ENCODE data around the gene GABRR2.
"Not testable (repeated sequence)": the region's sequence is repeated elsewhere in the genome, so short reads cannot be mapped to it uniquely, and the experiment has no call there.

GABRR2 gene

DNA sequence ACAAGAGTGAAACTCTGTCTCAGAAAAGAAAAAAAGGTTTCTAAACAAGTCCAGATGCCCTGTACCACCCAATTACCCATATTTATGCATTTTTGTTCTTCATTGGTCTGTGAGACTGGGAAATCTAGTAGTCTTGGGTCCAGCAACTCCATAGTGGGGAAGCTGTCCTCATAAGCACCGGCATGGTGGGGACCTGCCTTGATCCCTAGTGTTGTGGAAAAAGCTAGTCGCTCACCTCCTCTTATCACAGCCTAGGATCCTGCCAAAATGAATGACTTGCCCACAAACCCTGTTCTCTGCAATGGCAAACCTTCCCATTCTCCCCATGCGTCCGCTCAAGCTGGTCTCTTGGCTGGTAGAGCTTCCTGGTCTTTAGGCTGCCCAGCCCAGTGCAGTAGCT lies 59.7 kb downstream of the GABRR2 start:
- no peak for DNase-seq

DNA sequence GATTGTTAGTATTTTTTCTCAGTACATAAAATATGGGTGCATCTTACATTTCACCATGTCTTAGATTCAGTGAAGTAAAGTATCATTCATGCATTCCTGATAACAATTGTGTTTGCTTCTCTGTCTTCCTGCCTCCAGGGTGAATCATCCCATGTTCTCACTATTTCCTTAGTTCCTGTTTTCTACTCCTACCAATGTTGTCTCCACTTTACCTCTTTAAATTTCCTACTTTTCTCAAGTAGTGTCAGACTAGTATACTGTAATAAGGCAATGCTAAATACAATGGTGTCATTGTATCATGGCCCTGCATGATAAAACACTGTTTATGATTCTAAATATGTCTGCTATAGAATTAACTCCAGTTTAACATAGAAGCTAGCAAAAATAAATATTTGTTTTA lies 60.5 kb downstream of the GABRR2 start:
- DNase-seq, result no peak

DNA sequence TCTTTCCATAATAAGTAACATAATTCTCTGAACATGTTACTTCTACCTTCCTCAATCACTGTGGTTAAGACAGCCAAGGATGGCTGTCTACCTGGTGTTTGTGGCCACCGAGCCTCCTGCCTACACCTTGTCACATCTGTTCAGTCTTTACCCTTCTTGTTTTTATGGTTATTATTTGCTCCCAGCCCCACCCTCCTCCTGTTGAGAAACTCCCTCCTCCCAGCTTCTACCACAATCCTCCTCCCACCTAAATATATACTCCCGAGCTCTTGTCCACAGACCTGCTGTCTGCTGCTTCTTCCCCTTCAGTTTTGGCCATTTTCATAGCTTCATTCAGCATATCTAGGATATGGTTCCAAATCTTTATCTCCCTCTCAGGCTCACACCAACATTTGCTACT lies 62.2 kb downstream of the GABRR2 start:
- DNase-seq, result no peak

DNA sequence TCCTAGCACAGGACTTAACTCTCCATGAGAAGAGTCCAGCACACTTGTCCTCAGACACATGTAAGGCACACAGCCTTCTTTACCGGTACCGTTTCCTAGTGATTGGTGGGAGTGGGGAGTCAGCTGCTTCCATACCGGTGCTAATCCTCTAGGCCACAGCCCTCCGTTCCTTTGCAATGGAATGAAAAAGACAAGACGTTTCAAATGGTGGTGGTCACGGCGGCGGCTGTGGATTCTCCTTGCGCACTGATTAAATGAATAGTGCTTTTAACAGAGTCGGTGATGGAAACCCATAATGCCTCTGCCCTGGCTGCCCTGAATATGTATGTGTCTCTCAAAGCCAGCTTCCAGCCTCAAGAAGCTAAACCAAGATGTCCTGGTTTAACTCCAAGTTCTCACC lies 63.1 kb downstream of the GABRR2 start:
- no peak for DNase-seq

DNA sequence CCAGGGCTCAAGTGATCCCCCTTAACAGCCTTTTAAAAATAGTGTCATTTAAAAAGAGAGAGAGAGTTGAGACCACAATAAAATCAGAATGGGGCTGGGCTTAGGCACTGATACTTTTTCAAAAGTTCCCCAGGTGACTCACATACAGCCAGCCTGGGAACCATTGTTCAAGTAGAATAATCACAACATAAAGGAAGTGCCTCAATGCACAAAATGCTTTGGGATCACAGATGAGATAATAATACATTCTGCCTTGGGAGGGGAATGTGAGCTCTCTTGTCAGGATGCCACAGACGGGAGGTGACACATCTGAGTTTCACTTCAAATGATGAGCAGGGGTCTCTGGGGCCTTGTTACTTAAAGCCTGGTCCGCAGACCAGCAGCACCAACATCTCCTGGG lies 63.9 kb downstream of the GABRR2 start:
- DNase-seq, result no peak

DNA sequence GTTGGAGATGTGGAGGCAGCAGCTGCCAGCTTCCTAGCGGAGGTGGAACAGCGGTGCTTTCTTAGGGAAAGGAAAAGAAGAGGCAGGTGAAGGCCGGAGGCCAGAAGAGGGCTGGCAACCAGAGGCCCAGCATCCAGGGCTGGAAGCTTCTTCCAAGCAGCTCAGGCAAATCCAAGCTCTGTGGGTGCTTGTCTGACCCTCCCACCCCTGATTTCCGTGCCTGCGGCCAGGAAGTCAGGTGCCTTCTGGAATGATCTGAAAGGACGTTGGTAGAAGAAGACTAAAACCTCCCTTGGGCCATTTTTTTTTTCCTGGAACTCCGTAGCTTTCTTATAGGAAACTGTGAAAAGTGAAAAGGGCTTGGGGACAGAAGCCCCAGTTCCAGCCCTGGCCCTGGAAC lies 64.9 kb downstream of the GABRR2 start:
- DNase-seq, result no peak

DNA sequence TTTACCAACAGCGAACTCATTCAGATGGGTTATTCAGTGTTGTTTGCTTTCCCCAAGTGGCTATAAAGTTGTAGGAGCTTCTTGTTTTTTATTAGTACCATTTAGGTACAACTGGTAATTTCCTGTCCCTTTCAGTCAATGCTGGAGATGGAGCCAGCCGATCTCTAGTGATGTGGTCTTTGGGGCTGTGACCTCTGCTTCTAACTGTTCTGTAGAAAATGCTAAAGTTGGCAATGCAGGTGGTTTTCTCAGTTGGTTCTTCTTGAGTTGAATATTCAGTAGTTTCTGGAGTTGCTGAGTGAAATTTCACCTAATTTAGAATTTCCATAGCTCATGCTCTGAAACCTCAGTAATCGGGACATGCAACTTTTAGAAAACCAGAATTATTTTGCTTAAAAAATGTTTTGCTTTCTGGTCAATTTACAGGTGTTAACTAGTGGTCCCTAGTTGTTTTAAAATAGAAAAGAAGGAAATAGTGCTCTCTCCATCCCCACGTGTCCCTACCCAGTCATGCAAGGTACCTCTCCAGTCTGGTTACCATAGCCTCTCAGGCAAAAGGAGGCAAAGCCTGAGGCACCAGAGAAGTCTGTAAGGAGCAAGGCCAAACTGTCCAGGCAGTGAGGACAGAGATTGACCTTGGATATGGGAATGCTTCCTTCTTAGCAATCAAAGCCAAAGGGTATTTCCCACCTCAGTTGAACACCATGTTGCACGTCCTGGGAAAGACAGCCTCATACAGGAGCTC lies 70.7 kb downstream of the GABRR2 start:
- no peak for DNase-seq

DNA sequence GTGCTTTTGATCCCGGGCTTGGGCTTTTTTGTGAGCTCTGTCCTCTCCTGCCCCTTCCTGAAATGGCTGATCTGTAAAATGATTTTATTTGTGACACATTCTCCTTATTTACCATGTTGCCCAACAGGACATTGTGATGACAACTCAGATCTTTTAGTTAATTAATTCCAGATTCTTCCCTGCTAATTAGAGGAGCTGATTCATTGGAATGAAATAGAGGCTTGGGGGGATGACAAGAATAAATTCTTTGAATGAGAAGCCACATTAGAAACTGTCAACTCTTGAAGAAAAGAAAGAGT lies 71.8 kb downstream of the GABRR2 start:
- no peak for DNase-seq

DNA sequence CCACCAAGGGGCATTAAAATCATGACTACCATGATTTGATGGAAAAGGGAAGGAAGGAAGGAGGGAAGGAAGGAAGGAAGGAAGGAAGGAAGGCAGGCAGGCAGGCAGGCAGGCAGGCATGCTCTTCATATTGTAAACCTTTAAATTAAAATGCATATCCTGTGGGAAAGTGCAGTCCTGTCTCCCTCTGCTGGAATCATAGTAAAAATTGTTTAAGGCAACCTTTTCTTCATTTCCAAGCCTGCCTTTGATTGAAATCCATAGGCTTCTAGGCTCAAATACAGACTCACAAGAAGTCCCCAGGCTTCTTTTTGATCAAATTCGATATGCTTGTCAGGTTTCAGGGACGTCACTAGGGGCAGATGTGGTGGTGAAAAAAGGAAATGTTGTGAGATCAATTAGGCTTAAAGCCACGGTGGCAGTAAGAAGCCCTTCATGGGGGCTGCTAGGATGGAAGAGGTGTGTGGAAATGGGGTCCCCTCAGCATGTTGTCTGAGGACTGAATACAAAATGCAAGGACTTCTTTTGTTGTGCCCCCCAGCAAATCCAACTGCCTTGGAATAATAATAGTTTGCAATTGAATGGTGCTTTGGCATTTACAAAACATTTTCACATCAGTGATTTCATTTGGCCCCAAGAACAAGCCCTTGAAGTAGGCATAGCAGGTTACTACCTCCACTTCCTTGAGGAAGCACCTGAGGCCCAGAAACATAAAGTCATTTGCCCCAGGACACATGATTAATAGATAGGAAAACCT lies 72.3 kb downstream of the GABRR2 start:
- DNase-seq, result no peak

DNA sequence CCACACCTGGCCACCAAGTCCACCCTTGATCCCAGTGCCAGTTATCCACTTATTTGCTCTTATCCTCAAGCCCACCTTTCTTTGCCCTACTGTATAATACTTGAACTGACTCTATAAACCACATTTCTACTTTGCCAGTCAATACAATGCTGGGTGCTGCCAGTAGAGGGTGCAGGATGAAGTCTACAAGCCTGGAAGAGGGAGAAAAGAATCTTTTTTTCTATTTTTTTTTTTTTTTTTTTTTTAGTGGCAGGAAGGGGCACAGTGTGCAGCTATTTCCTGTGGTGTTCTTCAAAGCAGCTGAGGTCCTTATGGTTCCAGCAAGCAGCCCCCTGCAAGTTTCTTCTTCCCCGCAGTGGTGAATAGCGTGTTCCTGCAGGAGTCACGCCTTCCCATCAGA lies 75.8 kb downstream of the GABRR2 start:
- no peak for DNase-seq

DNA sequence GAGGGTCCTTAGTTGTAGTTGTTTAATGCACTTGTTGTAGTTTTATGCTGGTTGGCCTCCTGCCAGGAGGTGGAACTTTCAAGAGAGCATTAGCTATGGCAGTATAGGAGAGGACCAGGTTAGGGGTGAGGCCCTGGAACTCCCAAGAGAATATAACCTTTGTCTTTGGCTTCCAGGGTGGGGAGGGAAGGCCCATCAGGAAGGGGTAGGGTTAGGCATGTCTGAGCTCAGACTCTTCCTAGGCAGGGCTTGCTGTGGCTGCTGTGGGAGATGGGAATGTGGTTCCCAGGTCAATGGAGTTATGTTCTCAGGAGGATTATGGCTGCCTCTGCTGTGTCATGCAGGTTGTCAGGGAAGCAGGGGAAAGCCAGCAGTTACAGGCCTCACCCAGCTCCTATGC lies 77.9 kb downstream of the GABRR2 start:
- no peak for DNase-seq

DNA sequence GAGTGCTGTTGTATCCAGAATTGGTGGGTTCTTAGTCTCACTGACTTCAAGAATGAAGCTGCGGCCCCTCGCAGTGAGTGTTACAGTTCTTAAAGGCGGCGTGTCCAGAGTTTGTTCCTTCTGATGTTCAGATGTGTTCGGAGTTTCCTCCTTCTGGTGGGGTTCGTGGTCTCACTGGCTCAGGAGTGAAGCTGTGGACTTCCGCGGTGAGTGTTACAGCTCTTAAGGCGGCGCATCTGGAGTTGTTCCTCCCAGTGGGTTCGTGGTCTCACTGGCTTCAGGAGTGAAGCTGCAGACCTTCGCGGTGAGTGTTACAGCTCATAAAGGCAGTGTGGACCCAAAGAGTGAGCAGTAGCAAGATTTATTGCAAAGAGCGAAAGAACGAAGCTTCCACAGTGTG lies 81.5 kb downstream of the GABRR2 start:
- not testable (repeated sequence) for DNase-seq

DNA sequence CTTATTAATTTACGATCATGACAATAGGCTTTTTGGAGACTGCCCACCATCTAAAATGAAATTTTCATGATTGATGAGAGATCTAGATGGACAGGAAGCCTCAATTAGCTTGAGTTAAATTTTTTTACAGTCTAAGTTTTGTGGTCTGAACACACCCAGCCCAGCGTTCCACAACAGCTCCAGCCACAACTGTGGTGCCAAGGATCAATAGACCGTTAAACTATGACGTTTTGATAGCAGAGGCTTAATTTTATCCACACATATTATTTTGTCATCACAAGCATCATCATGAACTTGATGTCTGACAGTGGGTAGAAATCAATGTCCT lies 92.4 kb downstream of the GABRR2 start:
- DNase-seq, result no peak

DNA sequence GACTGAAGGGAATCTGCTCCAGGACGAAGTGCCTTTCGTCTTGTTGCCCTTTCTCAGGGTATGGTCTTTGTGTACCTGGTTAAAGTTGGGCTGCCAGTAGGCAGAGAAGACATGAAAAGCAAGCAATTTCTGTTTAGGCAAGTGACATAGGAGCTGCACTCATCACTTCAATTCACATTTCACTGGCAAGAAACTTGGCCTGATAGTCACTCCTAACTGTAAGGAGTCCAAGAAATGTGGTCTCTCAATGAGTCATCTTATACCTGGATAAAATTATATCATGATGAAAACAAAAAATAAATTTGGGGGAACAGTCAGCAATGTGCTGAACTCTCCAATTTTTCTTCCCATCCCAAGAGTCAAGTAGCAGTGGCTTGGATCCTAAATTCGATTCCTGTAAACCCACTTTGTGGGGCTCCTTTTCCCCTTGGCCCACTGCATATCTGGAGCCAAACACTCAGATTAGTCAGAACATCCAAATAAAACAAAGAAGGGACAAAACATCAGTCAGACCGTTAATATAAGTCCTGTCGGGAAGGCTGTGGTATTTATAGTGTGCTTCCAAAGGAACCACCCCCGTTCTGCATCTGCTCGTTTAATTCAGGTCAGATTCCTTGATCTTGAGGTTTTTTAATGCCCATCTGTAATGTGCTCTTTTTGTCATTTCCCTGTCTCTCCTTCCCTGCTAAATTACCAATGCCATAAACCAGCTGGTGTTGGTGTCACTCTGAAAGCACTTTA lies 93.0 kb downstream of the GABRR2 start:
- DNase-seq, result no peak

DNA sequence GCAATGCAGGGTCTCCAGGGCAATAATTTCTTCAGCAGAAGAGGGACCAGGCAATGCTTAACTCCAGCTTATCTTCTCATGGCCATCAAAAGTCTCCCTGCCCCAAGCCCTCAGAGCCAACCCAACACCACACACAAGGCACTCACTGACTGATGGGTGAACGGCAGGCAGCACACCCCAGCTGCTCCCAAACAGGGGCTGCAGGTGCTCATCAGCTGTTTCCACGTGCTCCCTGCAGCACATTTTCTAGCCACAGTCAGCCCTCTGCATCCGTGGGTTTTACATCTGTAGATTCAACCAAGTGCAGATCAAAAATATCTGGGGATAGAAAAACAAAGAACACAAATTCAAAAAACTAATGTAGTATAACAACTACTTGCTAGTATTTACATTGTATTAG lies 94.0 kb downstream of the GABRR2 start:
- no peak for DNase-seq

DNA sequence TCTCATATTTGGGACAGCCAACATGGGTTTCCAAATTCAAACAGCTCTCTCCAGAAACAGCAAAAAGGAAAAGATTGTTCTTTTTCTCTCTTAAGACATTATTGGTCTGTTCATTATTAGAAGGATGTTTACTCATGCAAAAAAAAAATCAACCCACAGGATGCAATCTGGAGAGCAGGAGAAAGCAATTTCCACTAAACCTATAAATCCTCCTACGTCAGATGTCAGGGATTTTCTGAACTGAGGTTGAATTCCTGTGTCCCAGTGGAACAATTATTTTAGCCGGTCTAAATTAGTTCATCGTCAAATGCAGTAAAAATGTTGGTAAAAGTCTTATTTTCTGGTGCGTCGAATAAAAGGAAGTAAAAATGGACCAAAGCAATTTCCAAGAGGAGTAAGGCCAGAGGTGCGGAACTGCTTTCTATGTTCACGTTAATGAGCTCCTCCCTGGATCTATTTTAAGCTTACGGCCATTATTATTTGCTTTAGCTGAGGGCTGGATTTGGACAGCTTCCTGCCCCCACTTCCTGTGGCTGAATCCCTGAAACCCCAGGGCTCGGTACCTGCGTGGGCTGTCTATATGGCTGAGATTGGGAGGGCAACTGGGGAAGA lies 97.7 kb downstream of the GABRR2 start, which contains the start of gene GABRR1:
Gene GABRR1 (minus strand): TSS at position 60 of the 612 bp plus-strand sequence. CDS start 36 bp downstream, at position 24.
- DNase-seq, result no peak

DNA sequence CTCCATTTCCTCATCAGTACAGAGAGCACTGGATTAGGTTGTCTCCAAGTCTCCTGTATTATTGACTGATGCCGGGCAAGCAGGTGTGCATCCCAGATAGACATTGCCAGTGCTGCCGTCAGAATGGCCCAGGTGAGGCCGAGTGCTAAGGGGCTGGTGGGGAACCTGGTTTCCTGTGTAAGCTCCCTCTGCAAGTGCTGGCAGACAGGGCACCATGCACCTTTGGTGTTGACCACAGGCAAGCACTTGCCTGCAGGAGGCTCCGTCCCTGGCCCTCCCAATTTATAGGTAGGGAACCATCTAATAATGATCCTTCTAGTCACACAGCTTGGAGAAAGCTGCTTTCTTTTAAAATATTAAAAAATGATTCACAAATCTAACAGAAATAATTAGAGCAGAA lies 98.7 kb downstream of the GABRR2 start:
- DNase-seq, result no peak

DNA sequence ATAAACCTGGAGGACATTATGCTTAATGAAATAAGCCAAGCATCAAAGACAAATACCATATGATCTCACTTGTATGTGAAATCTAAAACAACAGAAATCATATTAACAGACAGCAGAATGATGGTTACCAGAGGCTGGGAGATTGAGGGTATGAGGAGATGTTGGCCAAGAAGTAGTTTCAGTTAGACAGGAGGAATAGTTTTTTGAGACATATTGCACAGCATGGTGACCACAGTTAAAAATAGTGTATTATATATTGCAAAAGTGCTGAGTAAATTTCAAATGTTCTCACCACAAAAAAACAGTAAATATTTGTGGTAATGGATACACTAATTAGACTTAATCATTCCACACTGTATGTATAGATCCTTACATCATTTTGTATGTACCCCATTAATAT lies 99.7 kb downstream of the GABRR2 start:
- no peak for DNase-seq

DNA sequence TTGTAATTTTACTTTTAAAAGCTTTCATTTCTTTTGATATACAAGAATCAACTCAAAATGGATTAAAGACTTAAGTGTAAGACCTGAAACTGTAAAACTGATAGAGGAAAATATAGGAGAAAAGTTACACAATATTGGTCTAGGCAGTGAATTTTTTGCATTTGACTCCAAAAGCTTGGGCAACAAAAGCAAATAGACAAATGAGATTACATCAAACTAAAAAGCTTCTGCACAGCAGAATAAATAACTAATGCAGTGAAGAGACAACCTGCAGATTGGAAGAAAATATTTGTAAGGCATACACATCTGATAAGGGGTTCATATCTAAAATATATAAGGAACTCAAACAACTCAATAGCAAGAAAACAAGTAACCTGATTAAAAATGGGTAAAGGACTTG lies 100.9 kb downstream of the GABRR2 start:
- DNase-seq, result no peak

DNA sequence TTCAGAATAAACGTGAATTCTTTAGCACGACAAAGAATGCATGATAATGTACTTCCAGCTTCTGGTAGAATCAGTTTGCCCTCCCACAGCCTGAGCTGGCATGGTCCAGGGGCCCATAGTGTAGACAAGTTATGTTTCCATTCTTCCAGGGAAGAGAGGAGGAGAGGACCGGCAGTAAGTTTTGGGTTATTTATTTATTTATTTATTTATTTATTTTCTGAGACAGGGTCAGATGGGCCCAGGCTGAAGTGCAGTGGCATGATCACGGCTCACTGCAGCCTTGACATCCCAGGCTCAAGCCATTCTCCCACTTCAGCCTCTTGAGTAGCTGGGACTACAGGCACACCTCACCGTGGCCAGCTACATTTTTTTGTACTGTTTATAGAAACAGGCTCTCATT lies 102.6 kb downstream of the GABRR2 start:
- no peak for DNase-seq

DNA sequence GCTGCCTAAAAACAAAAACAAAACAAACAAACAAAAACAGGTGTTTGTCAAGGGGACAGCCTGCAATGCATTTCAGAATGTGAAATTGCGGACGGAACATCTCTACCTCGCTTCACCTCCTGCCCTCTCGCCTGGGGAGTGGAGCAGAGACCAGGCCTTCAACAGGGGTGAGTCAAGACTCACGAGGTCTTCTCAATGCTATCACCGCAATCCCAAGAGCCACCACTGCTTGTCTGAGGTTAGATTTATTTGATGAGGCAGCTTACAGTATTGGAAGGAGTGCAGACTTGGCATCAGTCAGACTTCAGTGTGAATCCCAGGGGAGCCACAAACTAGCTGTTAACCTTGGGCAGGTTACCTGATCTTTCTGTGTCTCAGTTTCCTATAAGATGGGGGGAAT lies 105.6 kb downstream of the GABRR2 start:
- DNase-seq, result no peak

DNA sequence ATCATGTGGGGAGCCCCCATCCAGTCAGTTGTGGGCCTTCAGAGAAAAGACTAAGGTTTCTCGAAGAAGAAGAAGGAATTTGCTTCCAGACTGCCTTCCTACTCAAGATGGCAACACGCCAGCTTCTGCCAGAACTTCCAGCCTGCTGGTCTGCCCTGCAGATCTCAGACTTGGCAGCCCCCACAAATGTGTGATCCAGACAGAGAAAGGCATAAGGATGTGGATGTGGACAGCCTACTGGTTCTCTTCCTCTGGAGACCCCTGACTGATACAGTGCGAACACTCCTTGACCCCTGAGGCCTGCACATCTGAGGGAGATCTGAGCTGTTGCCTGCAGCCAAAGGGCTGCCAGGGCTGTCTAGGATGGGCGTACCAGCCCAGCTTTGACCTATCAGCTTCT lies 106.5 kb downstream of the GABRR2 start:
- no peak for DNase-seq

Measured in activated CD8-positive, alpha-beta memory T cell treated with anti-CD3 and anti-CD28 coated beads, Interleukin-2, amount 50 U/mL, for 48 hours (primary cell).